C4-2B (cell line): ENCODE measurements around the gene B3GAT1.
A peak's percentile ranks its signal among the peaks of the same experiment; 100 is the strongest.

Source experiments
- H3K27ac ChIP-seq: fragments of 450-650 bp; 2 replicates; pipeline ENCODE4 v1.5.1; 2017
- CTCF ChIP-seq: fragments of 450-650 bp; conservative IDR thresholded peaks from 2 replicates; pipeline ENCODE4 v1.5.1; 2017; ENCODE audit warnings: mild to moderate bottlenecking
- ZFX ChIP-seq: fragments of 450-650 bp; IDR thresholded peaks from 2 replicates; pipeline ENCODE4 v1.6.1; 2017

Gene B3GAT1

GRCh38 chr11:134362192-134362901 lies 49.7 kb downstream of the B3GAT1 start:
- no peak overlapping the region for H3K27ac ChIP-seq
- TF ChIP-seq ZFX (no peak), CTCF (no peak)

- no peak overlapping the region for H3K27ac ChIP-seq
These were observed 50.4 kb downstream of the B3GAT1 start for GRCh38 chr11:134361661-134362060.

GRCh38 chr11:134360050-134360835 lies 51.8 kb downstream of the B3GAT1 start:
- TF ChIP-seq ZFX (no peak), CTCF (peak; percentile 97)
- no peak overlapping the region for H3K27ac ChIP-seq

More at GRCh38 chr11:134361661-134362060, 50.4 kb downstream of the B3GAT1 start:
- TF ChIP-seq ZFX (no peak), CTCF (no peak)

- H3K27ac ChIP-seq = no peak overlapping the region
- TF ChIP-seq CTCF = no peak
- no peak for TF ChIP-seq ZFX
These were observed 52.4 kb downstream of the B3GAT1 start for GRCh38 chr11:134359646-134360045.

- TF ChIP-seq ZFX (no peak), CTCF (no peak)
- no peak overlapping the region for H3K27ac ChIP-seq
These were observed 53.1 kb downstream of the B3GAT1 start for GRCh38 chr11:134358856-134359490.

GRCh38 chr11:134358165-134358855 lies 53.7 kb downstream of the B3GAT1 start:
- TF ChIP-seq ZFX = no peak
- no peak for TF ChIP-seq CTCF
- H3K27ac ChIP-seq = no peak overlapping the region

GRCh38 chr11:134357545-134357839 lies 54.5 kb downstream of the B3GAT1 start:
- no peak for TF ChIP-seq CTCF
- TF ChIP-seq ZFX = no peak
- H3K27ac ChIP-seq = no peak overlapping the region
